HL-60 (cell line): ENCODE results near the gene KRT85.

ENCODE experiments used
- DNase-seq, 2 experiments: peaks; one replicate each; pipeline ENCODE4 v3.0.0-alpha.2; 2010 to 2020; ENCODE audit warnings: low read depth in 1 of 2, low spot score in 1 of 2
- H3K27ac ChIP-seq: fragments of 250-450 bp; sonication (Bioruptor Pico); replicated peaks from 2 replicates; pipeline ENCODE4 v1.5.1; 2020; ENCODE audit warnings: mild to moderate bottlenecking, moderate library complexity
- H3K27me3 ChIP-seq: fragments of 250-450 bp; sonication (Bioruptor Pico); 2 replicates; pipeline ENCODE4 v1.5.1; 2021; ENCODE audit warnings: mild to moderate bottlenecking, moderate library complexity; ENCODE audit not compliant: insufficient read depth, poor library complexity, severe bottlenecking
- H3K4me3 ChIP-seq: replicated peaks from 2 replicates; pipeline ENCODE4 v1.5.1; 2011; ENCODE audit warnings: mild to moderate bottlenecking, control low read depth, low read length; ENCODE audit not compliant: insufficient read depth
- GABPA ChIP-seq: IDR thresholded peaks from 2 replicates; pipeline ENCODE4 v1.6.1; 2012; ENCODE audit warnings: low read depth
- POLR2AphosphoS5 ChIP-seq: IDR thresholded peaks from 2 replicates; pipeline ENCODE4 v1.6.1; 2012; ENCODE audit warnings: low read depth
- SPI1 ChIP-seq: IDR thresholded peaks from 2 replicates; pipeline ENCODE4 v1.6.1; 2012; ENCODE audit warnings: low read depth, mild to moderate bottlenecking, borderline replicate concordance
- TF ChIP-seq, protein P1 (sequence below): IDR thresholded peaks from 2 replicates; pipeline ENCODE4 v1.6.1; 2012; ENCODE audit warnings: low read depth; ENCODE audit not compliant: insufficient replicate concordance
- TF ChIP-seq, protein P2 (sequence below): IDR thresholded peaks from one replicate; pipeline ENCODE4 v1.5.1; 2011; ENCODE audit warnings: low read length, control low read depth, inconsistent platforms; ENCODE audit not compliant: insufficient read depth

Gene KRT85

GRCh38 chr12:52333321-52333720 lies 34.0 kb downstream of the KRT85 start:
- H3K4me3 ChIP-seq = no peak overlapping the region

DNA sequence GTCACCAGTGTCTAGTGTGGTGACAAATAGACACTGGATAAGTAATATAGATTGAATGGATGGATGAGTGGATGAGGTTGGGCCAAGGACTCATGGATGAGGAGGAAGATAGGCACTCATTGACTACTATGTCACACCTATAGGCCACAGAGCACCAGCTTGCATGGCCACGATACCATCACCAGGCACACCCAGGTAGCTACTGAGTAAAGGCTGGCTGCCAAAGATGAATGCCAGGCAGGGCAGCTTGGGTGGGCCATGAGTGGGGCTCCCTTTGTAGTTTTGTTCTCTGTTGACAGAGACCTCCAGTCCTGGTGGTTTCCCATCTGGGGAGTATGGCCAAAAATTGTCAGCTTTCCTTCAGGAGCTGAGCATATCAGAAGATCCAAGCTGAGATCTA lies 34.9 kb downstream of the KRT85 start:
- TF ChIP-seq, protein P1, sequence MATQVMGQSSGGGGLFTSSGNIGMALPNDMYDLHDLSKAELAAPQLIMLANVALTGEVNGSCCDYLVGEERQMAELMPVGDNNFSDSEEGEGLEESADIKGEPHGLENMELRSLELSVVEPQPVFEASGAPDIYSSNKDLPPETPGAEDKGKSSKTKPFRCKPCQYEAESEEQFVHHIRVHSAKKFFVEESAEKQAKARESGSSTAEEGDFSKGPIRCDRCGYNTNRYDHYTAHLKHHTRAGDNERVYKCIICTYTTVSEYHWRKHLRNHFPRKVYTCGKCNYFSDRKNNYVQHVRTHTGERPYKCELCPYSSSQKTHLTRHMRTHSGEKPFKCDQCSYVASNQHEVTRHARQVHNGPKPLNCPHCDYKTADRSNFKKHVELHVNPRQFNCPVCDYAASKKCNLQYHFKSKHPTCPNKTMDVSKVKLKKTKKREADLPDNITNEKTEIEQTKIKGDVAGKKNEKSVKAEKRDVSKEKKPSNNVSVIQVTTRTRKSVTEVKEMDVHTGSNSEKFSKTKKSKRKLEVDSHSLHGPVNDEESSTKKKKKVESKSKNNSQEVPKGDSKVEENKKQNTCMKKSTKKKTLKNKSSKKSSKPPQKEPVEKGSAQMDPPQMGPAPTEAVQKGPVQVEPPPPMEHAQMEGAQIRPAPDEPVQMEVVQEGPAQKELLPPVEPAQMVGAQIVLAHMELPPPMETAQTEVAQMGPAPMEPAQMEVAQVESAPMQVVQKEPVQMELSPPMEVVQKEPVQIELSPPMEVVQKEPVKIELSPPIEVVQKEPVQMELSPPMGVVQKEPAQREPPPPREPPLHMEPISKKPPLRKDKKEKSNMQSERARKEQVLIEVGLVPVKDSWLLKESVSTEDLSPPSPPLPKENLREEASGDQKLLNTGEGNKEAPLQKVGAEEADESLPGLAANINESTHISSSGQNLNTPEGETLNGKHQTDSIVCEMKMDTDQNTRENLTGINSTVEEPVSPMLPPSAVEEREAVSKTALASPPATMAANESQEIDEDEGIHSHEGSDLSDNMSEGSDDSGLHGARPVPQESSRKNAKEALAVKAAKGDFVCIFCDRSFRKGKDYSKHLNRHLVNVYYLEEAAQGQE = no peak
- TF ChIP-seq GABPA (no peak), POLR2AphosphoS5 (no peak), SPI1 (no peak)
- TF ChIP-seq, protein P2, sequence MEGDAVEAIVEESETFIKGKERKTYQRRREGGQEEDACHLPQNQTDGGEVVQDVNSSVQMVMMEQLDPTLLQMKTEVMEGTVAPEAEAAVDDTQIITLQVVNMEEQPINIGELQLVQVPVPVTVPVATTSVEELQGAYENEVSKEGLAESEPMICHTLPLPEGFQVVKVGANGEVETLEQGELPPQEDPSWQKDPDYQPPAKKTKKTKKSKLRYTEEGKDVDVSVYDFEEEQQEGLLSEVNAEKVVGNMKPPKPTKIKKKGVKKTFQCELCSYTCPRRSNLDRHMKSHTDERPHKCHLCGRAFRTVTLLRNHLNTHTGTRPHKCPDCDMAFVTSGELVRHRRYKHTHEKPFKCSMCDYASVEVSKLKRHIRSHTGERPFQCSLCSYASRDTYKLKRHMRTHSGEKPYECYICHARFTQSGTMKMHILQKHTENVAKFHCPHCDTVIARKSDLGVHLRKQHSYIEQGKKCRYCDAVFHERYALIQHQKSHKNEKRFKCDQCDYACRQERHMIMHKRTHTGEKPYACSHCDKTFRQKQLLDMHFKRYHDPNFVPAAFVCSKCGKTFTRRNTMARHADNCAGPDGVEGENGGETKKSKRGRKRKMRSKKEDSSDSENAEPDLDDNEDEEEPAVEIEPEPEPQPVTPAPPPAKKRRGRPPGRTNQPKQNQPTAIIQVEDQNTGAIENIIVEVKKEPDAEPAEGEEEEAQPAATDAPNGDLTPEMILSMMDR = no peak
- Histone ChIP-seq H3K27ac (no peak overlapping the region), H3K27me3 (peaks cover 16% of the 10 kb centered on the region), H3K4me3 (no peak overlapping the region)
- DNase-seq = no peak

More at GRCh38 chr12:52333321-52333720, 34.0 kb downstream of the KRT85 start:
- TF ChIP-seq, protein P2 = no peak
- TF ChIP-seq GABPA (no peak), POLR2AphosphoS5 (no peak), SPI1 (no peak)
- TF ChIP-seq, protein P1 = no peak
- Histone ChIP-seq H3K27ac (no peak overlapping the region), H3K27me3 (peaks cover 16% of the 10 kb centered on the region)
- no peak for DNase-seq

DNA sequence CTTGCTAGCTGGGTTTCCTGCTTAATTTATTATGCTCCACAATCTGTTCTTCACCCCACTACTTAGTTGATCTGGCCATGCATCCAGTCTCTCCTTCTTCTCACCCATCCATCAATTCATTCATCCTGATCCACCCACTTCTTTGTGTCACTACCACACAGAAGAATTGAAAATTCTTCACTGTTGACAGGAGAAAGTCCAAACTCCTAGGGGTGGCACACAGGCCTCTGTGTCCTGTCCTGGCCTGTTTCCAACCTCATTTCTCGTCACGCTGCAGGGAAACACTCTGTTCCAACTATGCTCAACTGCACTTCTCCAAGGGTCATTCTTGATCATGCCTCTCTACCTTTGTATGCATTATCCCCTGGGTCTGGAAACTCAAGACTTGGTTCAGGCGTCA lies 35.4 kb downstream of the KRT85 start:
- DNase-seq = no peak
- no peak overlapping the region for H3K27ac ChIP-seq

More for the DNA sequence above, 35.4 kb downstream of the KRT85 start:
- TF ChIP-seq GABPA (no peak), SPI1 (no peak), POLR2AphosphoS5 (no peak)
- TF ChIP-seq, protein P1 = no peak
- TF ChIP-seq, protein P2 = no peak
- peaks cover 15% of the 10 kb centered on the region for H3K27me3 ChIP-seq
- no peak overlapping the region for H3K4me3 ChIP-seq
